KG1 (cell line): ENCODE data around the gene EYS.
"Not testable (repeated sequence)": the region's sequence is repeated elsewhere in the genome, so short reads cannot be mapped to it uniquely, and the experiment has no call there.

Source experiments
- DNase-seq: peaks from one replicate; lab custom pipeline; 2025; lab: John Stamatoyannopoulos, UW

Gene EYS

GRCh38 chr6:64301307-64302236 is 1405.5 kb downstream of the EYS start:
- no peak for DNase-seq

GRCh38 chr6:64299176-64299575 is 1407.8 kb downstream of the EYS start:
- DNase-seq: no peak

GRCh38 chr6:64294034-64294433 is 1413.0 kb downstream of the EYS start:
- no peak for DNase-seq

- no peak for DNase-seq
These were observed 1413.7 kb downstream of the EYS start for GRCh38 chr6:64293298-64293697.

- DNase-seq: no peak
These were observed 1416.2 kb downstream of the EYS start for GRCh38 chr6:64290867-64291266.

- no peak for DNase-seq
These were observed 1417.1 kb downstream of the EYS start for GRCh38 chr6:64289931-64290330.

- no peak for DNase-seq
These were observed 1418.7 kb downstream of the EYS start for GRCh38 chr6:64288351-64288750.

GRCh38 chr6:64281167-64281566 is 1425.9 kb downstream of the EYS start:
- DNase-seq: no peak

GRCh38 chr6:64280569-64280968 is 1426.5 kb downstream of the EYS start:
- DNase-seq: no peak

GRCh38 chr6:64270083-64270482 is 1436.9 kb downstream of the EYS start:
- DNase-seq: no peak

- DNase-seq: no peak
These were observed 1440.6 kb downstream of the EYS start for GRCh38 chr6:64266351-64266821.

GRCh38 chr6:64263778-64264177 is 1443.2 kb downstream of the EYS start:
- DNase-seq: no peak

GRCh38 chr6:64259372-64259771 is 1447.7 kb downstream of the EYS start:
- no peak for DNase-seq

- DNase-seq: no peak
These were observed 1448.3 kb downstream of the EYS start for GRCh38 chr6:64258752-64259151.

GRCh38 chr6:64258302-64258701 is 1448.7 kb downstream of the EYS start:
- no peak for DNase-seq

GRCh38 chr6:64257586-64257985 is 1449.4 kb downstream of the EYS start:
- no peak for DNase-seq

GRCh38 chr6:64256483-64256882 is 1450.5 kb downstream of the EYS start:
- DNase-seq: no peak

GRCh38 chr6:64255000-64255399 is 1452.0 kb downstream of the EYS start:
- DNase-seq: no peak

GRCh38 chr6:64254558-64254957 is 1452.5 kb downstream of the EYS start:
- no peak for DNase-seq

- DNase-seq: no peak
These were observed 1454.8 kb downstream of the EYS start for GRCh38 chr6:64252256-64252655.

GRCh38 chr6:64250126-64250525 is 1456.9 kb downstream of the EYS start:
- no peak for DNase-seq

GRCh38 chr6:64249115-64249514 is 1457.9 kb downstream of the EYS start:
- no peak for DNase-seq

GRCh38 chr6:64243618-64244017 is 1463.4 kb downstream of the EYS start:
- no peak for DNase-seq

- DNase-seq: not testable (repeated sequence)
These were observed 1468.1 kb downstream of the EYS start for GRCh38 chr6:64238908-64239307.
